B cell (primary cell): ENCODE measurements around the gene CDADC1. TPM values are rescaled to one million over a fixed set of nuclear protein-coding genes. Genes with fewer than 3 reads are reported as not detected.

Experiments
- ATAC-seq: fragments of 200-7000 bp; cut with Tn5 transposase; one replicate; pipeline ENCODE4 v1.10.0; 2021; ENCODE audit warnings: low read depth, mild to moderate bottlenecking, moderate number of reproducible peaks, moderate library complexity
- CTCF ChIA-PET: fragments of 350-600 bp; sonication (Branson Sonifier 250); formaldehyde crosslinking; loops from one replicate; lab custom pipeline; 2021; ENCODE audit warnings: antibody characterized with exemption, inconsistent platforms; lab: Charles Lee
- POLR2A ChIA-PET: fragments of 350-600 bp; sonication (Branson Sonifier 250); formaldehyde crosslinking; loops from one replicate; lab custom pipeline; 2021; ENCODE audit warnings: antibody characterized with exemption; lab: Charles Lee
- DNase-seq: peaks from one replicate; pipeline ENCODE4 v3.0.0; 2013
- H2AFZ ChIP-seq: 2 replicates; pipeline ENCODE4 v1.6.1; 2012; ENCODE audit warnings: mild to moderate bottlenecking, low read depth, low read length; ENCODE audit not compliant: insufficient read depth, poor library complexity, severe bottlenecking
- H3K27ac ChIP-seq, 2 donors: 1 replicate in 1 of 2; 2 replicates in 1 of 2; pipeline ENCODE4 v1.5.1; 2012 to 2013; ENCODE audit warnings: low read length in 2 of 2, mild to moderate bottlenecking in 2 of 2, moderate library complexity in 1 of 2
- H3K27me3 ChIP-seq, 4 experiments: fragments of 200-600 bp in 1 of 4; sonication (generic) in 1 of 4; replicated peaks in 1 of 4; 1 replicate in 2 of 4; 2 replicates in 2 of 4; pipeline versions ENCODE4 v1.6.1 to v1.7.0; 2013 to 2016; ENCODE audit warnings: low read length in 3 of 4, mild to moderate bottlenecking in 2 of 4, mixed read lengths in 1 of 4, moderate library complexity in 1 of 4; ENCODE audit not compliant: insufficient read depth in 4 of 4, control insufficient read depth in 3 of 4; ENCODE audit errors: control extremely low read depth in 1 of 4
- H3K36me3 ChIP-seq, 2 experiments: replicated peaks in 1 of 2; 1 replicate in 1 of 2; 2 replicates in 1 of 2; pipeline versions ENCODE4 v1.6.1 to v1.7.1; 2013; ENCODE audit warnings: low read length in 1 of 2; ENCODE audit not compliant: insufficient read depth in 2 of 2, control insufficient read depth in 1 of 2; ENCODE audit errors: control extremely low read depth in 1 of 2, extremely low read depth in 1 of 2
- H3K4me1 ChIP-seq, 2 donors: fragments of 200-600 bp in 1 of 2; sonication (generic) in 1 of 2; 1 replicate in 1 of 2; 2 replicates in 1 of 2; pipeline versions ENCODE4 v1.5.1 to v1.6.1; 2013 to 2017; ENCODE audit warnings: low read length in 2 of 2; ENCODE audit not compliant: control insufficient read depth in 2 of 2, insufficient read depth in 2 of 2
- H3K4me2 ChIP-seq: replicated peaks from 2 replicates; pipeline ENCODE3; 2012; ENCODE audit warnings: mild to moderate bottlenecking, low read depth, low read length; ENCODE audit not compliant: poor library complexity, severe bottlenecking
- H3K4me3 ChIP-seq, 5 experiments: fragments of 200-600 bp in 1 of 5; sonication (generic) in 1 of 5; 1 replicate in 3 of 5; 2 replicates in 2 of 5; pipeline versions ENCODE4 v1.5.1 to v1.7.0; 2011 to 2016; ENCODE audit warnings: low read length in 4 of 5, mild to moderate bottlenecking in 4 of 5, low read depth in 2 of 5, control low read depth in 1 of 5, moderate library complexity in 1 of 5; ENCODE audit not compliant: insufficient read depth in 1 of 5; ENCODE audit errors: control extremely low read depth in 1 of 5, extremely low read depth in 1 of 5
- H3K79me2 ChIP-seq: fragments of 200-600 bp; sonication (generic); one replicate; pipeline ENCODE4 v1.6.0; 2016; ENCODE audit warnings: low read length; ENCODE audit not compliant: control insufficient read depth, insufficient read depth
- H3K9ac ChIP-seq: fragments of 200-600 bp; sonication (generic); 2 replicates; pipeline ENCODE4 v1.6.1; 2017; ENCODE audit warnings: mild to moderate bottlenecking, low read length, moderate library complexity
- H3K9me3 ChIP-seq, 3 donors: one replicate each; pipeline versions ENCODE4 v1.6.1 to v1.7.1; 2013; ENCODE audit warnings: low read length in 2 of 3; ENCODE audit not compliant: control insufficient read depth in 2 of 3, insufficient read depth in 1 of 3; ENCODE audit errors: control extremely low read depth in 1 of 3
- H4K20me1 ChIP-seq: 2 replicates; pipeline ENCODE4 v1.6.0; 2012; ENCODE audit warnings: mild to moderate bottlenecking, low read length; ENCODE audit not compliant: insufficient read depth, control insufficient read depth, poor library complexity, severe bottlenecking
- H3K27ac Mint-ChIP-seq: one replicate; pipeline ENCODE4 v1.8.0; 2021; ENCODE audit warnings: mixed read lengths
- H3K27me3 Mint-ChIP-seq: one replicate; pipeline ENCODE4 v1.8.0; 2021; ENCODE audit warnings: mixed read lengths
- H3K4me1 Mint-ChIP-seq: one replicate; pipeline ENCODE4 v1.8.0; 2021; ENCODE audit warnings: mixed read lengths
- H3K4me3 Mint-ChIP-seq: one replicate; pipeline ENCODE4 v1.8.0; 2021; ENCODE audit warnings: mixed read lengths
- H3K9me3 Mint-ChIP-seq: one replicate; pipeline ENCODE4 v1.8.0; 2022; ENCODE audit warnings: mixed read lengths; ENCODE audit not compliant: insufficient read depth
- CTCF ChIP-seq: fragments of 200-600 bp; IDR thresholded peaks from one replicate; pipeline ENCODE4 v1.8.0; 2022; ENCODE audit warnings: antibody characterized with exemption, mild to moderate bottlenecking
- EZH2 ChIP-seq: IDR thresholded peaks from 2 replicates; pipeline ENCODE4 v1.6.1; 2012; ENCODE audit warnings: borderline replicate concordance, low read depth, mild to moderate bottlenecking, moderate library complexity, low read length; ENCODE audit not compliant: insufficient read depth, poor library complexity, severe bottlenecking
- WGBS: methylation state at CpG from one replicate; pipeline ENCODE4 v1.1.5; 2013; ENCODE audit warnings: missing lambda C conversion rate; ENCODE audit not compliant: insufficient coverage; 5-methylcytosine and 5-hydroxymethylcytosine counted together
- intact Hi-C: fragments of 100-400 bp; cut with micrococcal nuclease; formaldehyde crosslinking; loops from one replicate; pipeline ENCODE4 v1.10.0; 2022
- polyA plus RNA-seq: library from polyadenylated mRNA; depleted of rRNA; stranded (reverse); fragments of >200 nt; gene quantifications from 2 replicates; pipeline ENCODE4 v1.2.3, GENCODE V29; 2012
- total RNA-seq, 2 donors: library from RNA; stranded (reverse); fragments of 120-200 nt in 1 of 2; gene quantifications; 1 replicate in 1 of 2; 2 replicates in 1 of 2; pipeline versions ENCODE4 v1.2.3 to v1.2.4, GENCODE V29; 2013 to 2022

Gene CDADC1
- total and polyA plus RNA-seq, 2 donors (not counting 1 experiment from before 2014, with no cell fraction given), result 3.0 to 14.5 TPM

- no peaks in the 10 kb centered on the region for H3K79me2 ChIP-seq
- intact Hi-C loops, result loop anchor here (5.0 kb wide), 1 partner anchor 183 kb away; no protein-coding TSS in a partner anchor
These were observed 32.2 kb downstream of the CDADC1 start for GRCh38 chr13:49279885-49280284.

GRCh38 chr13:49287995-49288394 is 40.3 kb downstream of the CDADC1 start:
- Histone ChIP-seq H3K4me3 (no peak overlapping the region), H3K9ac (no peak overlapping the region), H2AFZ (no peak overlapping the region), H3K79me2 (no peaks in the 10 kb centered on the region), H3K36me3 (peaks cover 0 to 2% of the 10 kb centered on the region in 2 experiments), H3K4me1 (no peaks in the 10 kb centered on the region), H4K20me1 (no peaks in the 10 kb centered on the region), H3K27ac (no peak overlapping the region), H3K27me3 (no peaks in the 10 kb centered on the region), H3K4me2 (no peak overlapping the region), H3K9me3 (no peaks in the 10 kb centered on the region)
- Mint-ChIP-seq H3K27ac (no peak overlapping the region), H3K4me1 (no peaks in the 10 kb centered on the region), H3K4me3 (no peak overlapping the region), H3K9me3 (no peaks in the 10 kb centered on the region), H3K27me3 (no peaks in the 10 kb centered on the region)
- POLR2A ChIA-PET, result no interaction called here
- no peak for TF ChIP-seq EZH2
- no peak for TF ChIP-seq CTCF
- ATAC-seq (no peak), DNase-seq (no peak)
- WGBS, result no CpG with 5 or more reads among the region's 1 CpG
- CTCF ChIA-PET, result no interaction called here
- intact Hi-C loops, result no loop called here

More at GRCh38 chr13:49279885-49280284, 32.2 kb downstream of the CDADC1 start:
- Histone ChIP-seq H3K27ac (no peak overlapping the region), H3K9me3 (no peaks in the 10 kb centered on the region), H3K4me3 (no peak overlapping the region), H4K20me1 (no peaks in the 10 kb centered on the region), H3K9ac (no peak overlapping the region), H2AFZ (no peak overlapping the region), H3K36me3 (peaks cover 0 to 8% of the 10 kb centered on the region in 2 experiments), H3K4me2 (no peak overlapping the region), H3K4me1 (no peaks in the 10 kb centered on the region), H3K27me3 (no peaks in the 10 kb centered on the region)
- no peaks in the 10 kb centered on the region for H3K9me3 Mint-ChIP-seq
- H3K4me3 Mint-ChIP-seq, result no peak overlapping the region
- no peaks in the 10 kb centered on the region for H3K4me1 Mint-ChIP-seq
- H3K27ac Mint-ChIP-seq, result no peak overlapping the region
- ATAC-seq (no peak), DNase-seq (no peak)
- TF ChIP-seq EZH2 (no peak), CTCF (no peak)
- no peaks in the 10 kb centered on the region for H3K27me3 Mint-ChIP-seq
- POLR2A ChIA-PET, result no interaction called here
- CTCF ChIA-PET, result interaction anchor here (0.5 to 4.3 kb wide), 12 partner anchors 9 to 328 kb away, joined by 3 to 20 read pairs (median 5); no protein-coding TSS in a partner anchor
